ENCODE results near the gene CCNB2.

DNA sequence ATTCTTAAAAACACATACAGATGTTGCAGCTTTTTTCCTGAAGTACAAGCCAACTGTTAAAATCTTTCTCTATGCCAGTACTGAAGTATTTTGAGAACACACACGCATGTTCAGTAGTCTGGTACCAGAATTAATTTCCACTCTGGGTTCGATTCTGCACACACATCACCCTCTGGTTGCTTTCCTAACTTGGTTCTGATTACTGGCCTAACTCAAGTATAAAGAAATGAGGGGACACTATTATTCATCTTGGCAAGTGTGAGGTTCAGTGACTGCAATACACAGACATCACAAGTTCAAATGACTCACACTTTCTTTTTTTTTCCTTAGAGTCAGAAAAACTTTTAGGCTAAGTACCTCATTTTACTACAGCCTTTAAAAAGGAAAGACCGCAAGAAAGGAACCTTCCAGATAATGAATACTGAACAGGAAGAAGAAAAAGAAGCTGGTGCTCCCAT lies 64.3 kb downstream of the CCNB2 start:
- no peak for TF ChIP-seq CTCF (IDR thresholded peaks at IDR 0.05)
- no peak for TF ChIP-seq EP300 (IDR thresholded peaks at IDR 0.05)
- no peak for TF ChIP-seq POLR2A (IDR thresholded peaks at IDR 0.05)

All from sigmoid colon (tissue), 4 donors.